ENCODE data around the gene CTCFL.
"Not testable (repeated sequence)": the region's sequence is repeated elsewhere in the genome, so short reads cannot be mapped to it uniquely, and the experiment has no call there.

CTCFL gene

GRCh38 chr20:57478176-57478575 lies 46.8 kb downstream of the CTCFL start:
- DNase-seq, result no peak

- no peak for DNase-seq
These were observed 48.1 kb downstream of the CTCFL start for GRCh38 chr20:57476641-57477461.

- no peak for DNase-seq
These were observed 48.8 kb downstream of the CTCFL start for GRCh38 chr20:57476084-57476526.

GRCh38 chr20:57475388-57476083 lies 49.4 kb downstream of the CTCFL start:
- no peak for DNase-seq

- peak; percentile 20 for DNase-seq
These were observed 50.1 kb downstream of the CTCFL start for GRCh38 chr20:57474816-57475215.

GRCh38 chr20:57474205-57474604 lies 50.7 kb downstream of the CTCFL start:
- DNase-seq, result no peak

GRCh38 chr20:57473246-57474048 lies 51.5 kb downstream of the CTCFL start:
- peak; percentile 87 for DNase-seq

GRCh38 chr20:57472474-57472873 lies 52.5 kb downstream of the CTCFL start:
- not testable (repeated sequence) for DNase-seq

- no peak for DNase-seq
These were observed 53.2 kb downstream of the CTCFL start for GRCh38 chr20:57471496-57472372.

- DNase-seq, result no peak
These were observed 54.1 kb downstream of the CTCFL start for GRCh38 chr20:57470666-57471495.

GRCh38 chr20:57470212-57470522 lies 54.8 kb downstream of the CTCFL start:
- no peak for DNase-seq

- DNase-seq, result no peak
These were observed 55.3 kb downstream of the CTCFL start for GRCh38 chr20:57469418-57470211.

GRCh38 chr20:57468523-57469417 lies 56.2 kb downstream of the CTCFL start:
- no peak for DNase-seq

- no peak for DNase-seq
These were observed 57.2 kb downstream of the CTCFL start for GRCh38 chr20:57467742-57468141.

GRCh38 chr20:57465943-57466342 lies 59.0 kb downstream of the CTCFL start:
- no peak for DNase-seq

GRCh38 chr20:57465486-57465885 lies 59.5 kb downstream of the CTCFL start:
- DNase-seq, result no peak

GRCh38 chr20:57464642-57465211 lies 60.2 kb downstream of the CTCFL start:
- peak; percentile 88 for DNase-seq

GRCh38 chr20:57462781-57463180 lies 62.2 kb downstream of the CTCFL start:
- no peak for DNase-seq

- no peak for DNase-seq
These were observed 63.2 kb downstream of the CTCFL start for GRCh38 chr20:57461726-57462125.

All from MV-4-11 (cell line).